K562 (cell line): ENCODE results near the gene NENF.

Experiments used
- BRF2 ChIP-seq: IDR thresholded peaks from 3 replicates; pipeline ENCODE4 v1.6.1; 2011; ENCODE audit warnings: borderline replicate concordance, mild to moderate bottlenecking; ENCODE audit not compliant: insufficient read length, insufficient read depth
- C11orf30 ChIP-seq: fragments of 450-650 bp; IDR thresholded peaks from 2 replicates; pipeline ENCODE4 v1.6.1; 2016; ENCODE audit warnings: low read depth, mild to moderate bottlenecking
- FOXJ3 ChIP-seq: sonication (generic); formaldehyde crosslinking; IDR thresholded peaks from 2 replicates; pipeline ENCODE4 v1.4.0; 2020; ENCODE audit warnings: mild to moderate bottlenecking, missing genetic modification reagents
- FOXK2 ChIP-seq, 2 experiments: fragments of 450-650 bp; IDR thresholded peaks in 1 of 2; conservative IDR thresholded peaks in 1 of 2; 2 replicates each; pipeline ENCODE4 v1.6.1; 2016; ENCODE audit warnings: low read depth in 2 of 2, mild to moderate bottlenecking in 1 of 2
- MAX ChIP-seq: sonication (generic); formaldehyde crosslinking; IDR thresholded peaks from 2 replicates; pipeline ENCODE4 v1.9.0; 2022; ENCODE audit warnings: mild to moderate bottlenecking, missing genetic modification reagents
- MAZ ChIP-seq, 2 experiments: fragments of 450-650 bp in 1 of 2; sonication (generic) in 1 of 2; formaldehyde crosslinking; IDR thresholded peaks in 1 of 2; conservative IDR thresholded peaks in 1 of 2; 2 replicates each; pipeline versions ENCODE4 v1.4.0 to v1.5.0; 2020; ENCODE audit warnings: mild to moderate bottlenecking in 1 of 2, missing genetic modification reagents in 1 of 2
- NR2C1 ChIP-seq, 2 experiments: fragments of 450-650 bp; IDR thresholded peaks; 2 replicates each; pipeline ENCODE4 v1.6.1; 2017; ENCODE audit warnings: mild to moderate bottlenecking in 2 of 2, antibody characterized with exemption in 1 of 2, inconsistent platforms in 1 of 2, missing compliant biosample characterization in 1 of 2, missing genetic modification characterization in 1 of 2
- POLR2A ChIP-seq: fragments of 450-650 bp; conservative IDR thresholded peaks from 2 replicates; pipeline ENCODE4 v1.6.1; 2016
- YBX1 ChIP-seq: fragments of 450-650 bp; IDR thresholded peaks from 2 replicates; pipeline ENCODE4 v1.7.1; 2016; ENCODE audit warnings: mild to moderate bottlenecking
- ZBTB1 ChIP-seq: sonication (generic); formaldehyde crosslinking; IDR thresholded peaks from 2 replicates; pipeline ENCODE4 v1.8.1; 2023; ENCODE audit warnings: missing genetic modification reagents, low read depth, mild to moderate bottlenecking, borderline replicate concordance
- ZBTB7A ChIP-seq: IDR thresholded peaks from 2 replicates; pipeline ENCODE4 v1.6.1; 2011; ENCODE audit warnings: low read depth, mild to moderate bottlenecking, low read length, moderate library complexity, borderline replicate concordance; ENCODE audit not compliant: control insufficient read depth
- TF ChIP-seq, protein P1 (sequence below), 3 experiments: IDR thresholded peaks in 2 of 3; conservative IDR thresholded peaks in 1 of 3; 2 replicates each; pipeline ENCODE4 v1.5.1; 2011 to 2012; ENCODE audit warnings: low read length in 3 of 3, mild to moderate bottlenecking in 3 of 3, control low read depth in 2 of 3, improper control_type of control experiment in 1 of 3, inconsistent platforms in 1 of 3, low read depth in 1 of 3, mixed read lengths in 1 of 3, moderate library complexity in 1 of 3; ENCODE audit not compliant: insufficient read depth in 2 of 3

DNA sequence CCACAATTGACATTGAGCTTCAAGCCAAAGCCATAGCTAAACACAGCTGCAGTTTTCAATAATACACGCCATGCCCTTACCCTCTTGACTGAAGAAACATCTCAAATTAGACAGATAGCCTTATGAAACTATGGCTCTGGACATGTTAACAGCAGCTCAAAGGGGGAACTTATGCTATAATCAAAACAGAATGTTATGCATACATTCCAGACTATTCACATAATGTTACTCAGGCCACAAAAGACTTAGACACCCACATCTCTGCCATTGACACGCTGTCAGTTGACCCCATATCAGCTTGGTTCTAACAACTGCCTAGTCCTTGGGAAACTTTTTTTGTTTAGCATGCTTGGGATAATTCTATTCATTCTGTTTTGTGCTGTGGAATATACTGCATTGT, 2.3 kb upstream of the NENF start:
- TF ChIP-seq, protein P1, sequence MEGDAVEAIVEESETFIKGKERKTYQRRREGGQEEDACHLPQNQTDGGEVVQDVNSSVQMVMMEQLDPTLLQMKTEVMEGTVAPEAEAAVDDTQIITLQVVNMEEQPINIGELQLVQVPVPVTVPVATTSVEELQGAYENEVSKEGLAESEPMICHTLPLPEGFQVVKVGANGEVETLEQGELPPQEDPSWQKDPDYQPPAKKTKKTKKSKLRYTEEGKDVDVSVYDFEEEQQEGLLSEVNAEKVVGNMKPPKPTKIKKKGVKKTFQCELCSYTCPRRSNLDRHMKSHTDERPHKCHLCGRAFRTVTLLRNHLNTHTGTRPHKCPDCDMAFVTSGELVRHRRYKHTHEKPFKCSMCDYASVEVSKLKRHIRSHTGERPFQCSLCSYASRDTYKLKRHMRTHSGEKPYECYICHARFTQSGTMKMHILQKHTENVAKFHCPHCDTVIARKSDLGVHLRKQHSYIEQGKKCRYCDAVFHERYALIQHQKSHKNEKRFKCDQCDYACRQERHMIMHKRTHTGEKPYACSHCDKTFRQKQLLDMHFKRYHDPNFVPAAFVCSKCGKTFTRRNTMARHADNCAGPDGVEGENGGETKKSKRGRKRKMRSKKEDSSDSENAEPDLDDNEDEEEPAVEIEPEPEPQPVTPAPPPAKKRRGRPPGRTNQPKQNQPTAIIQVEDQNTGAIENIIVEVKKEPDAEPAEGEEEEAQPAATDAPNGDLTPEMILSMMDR (IDR thresholded peaks at IDR 0.05 in 2 of 3, conservative IDR thresholded peaks at IDR 0.05 in 1 of 3; ENCODE audit: insufficient read depth in 2 of 3, low read depth in 1 of 3, low read length in 3 of 3) = no peak
- no peak for TF ChIP-seq FOXK2 (conservative IDR thresholded peaks at IDR 0.05 in 1 of 2, IDR thresholded peaks at IDR 0.05 in 1 of 2; ENCODE audit: low read depth in 2 of 2)
- TF ChIP-seq C11orf30 = no peak
- TF ChIP-seq MAZ (CRISPR knock-in tag; conservative IDR thresholded peaks at IDR 0.05 in 1 of 2, IDR thresholded peaks at IDR 0.05 in 1 of 2) = no peak
- TF ChIP-seq ZBTB1 (CRISPR knock-in tag) = no peak
- no peak for TF ChIP-seq ZBTB7A
- TF ChIP-seq FOXJ3 (CRISPR knock-in tag) = no peak
- TF ChIP-seq NR2C1 (IDR thresholded peaks at IDR 0.05) = no peak
- no peak for TF ChIP-seq NR2C1 (tag; IDR thresholded peaks at IDR 0.05)
- no peak for TF ChIP-seq POLR2A
- no peak for TF ChIP-seq YBX1
- no peak for TF ChIP-seq BRF2
- no peak for TF ChIP-seq MAX (CRISPR knock-in tag)
